Ishikawa (cell line): Measurements from ENCODE around the gene ARNT2.

ENCODE experiments used
- CREB1 ChIP-seq: IDR thresholded peaks from 2 replicates; pipeline ENCODE4 v1.6.1; 2012; ENCODE audit warnings: low read depth
- EGR1 ChIP-seq: IDR thresholded peaks from 2 replicates; pipeline ENCODE4 v1.6.1; 2012
- EP300 ChIP-seq: IDR thresholded peaks from 2 replicates; pipeline ENCODE4 v1.6.1; 2012; ENCODE audit warnings: borderline replicate concordance
- FOXM1 ChIP-seq: IDR thresholded peaks from 2 replicates; pipeline ENCODE4 v1.6.1; 2012; ENCODE audit warnings: low read depth, borderline replicate concordance
- RAD21 ChIP-seq: IDR thresholded peaks from 2 replicates; pipeline ENCODE4 v1.6.1; 2012; ENCODE audit warnings: low read depth
- REST ChIP-seq: IDR thresholded peaks from 2 replicates; pipeline ENCODE4 v1.6.1; 2012; ENCODE audit warnings: low read depth, mild to moderate bottlenecking
- TAF1 ChIP-seq: IDR thresholded peaks from 2 replicates; pipeline ENCODE4 v1.6.1; 2012; ENCODE audit warnings: low read depth, mild to moderate bottlenecking
- YY1 ChIP-seq: IDR thresholded peaks from 2 replicates; pipeline ENCODE4 v1.6.1; 2012; ENCODE audit warnings: low read depth
- ZBTB7A ChIP-seq: IDR thresholded peaks from 2 replicates; pipeline ENCODE4 v1.6.1; 2012; ENCODE audit warnings: low read depth
- TF ChIP-seq, protein P1 (sequence below): IDR thresholded peaks from 2 replicates; pipeline ENCODE4 v1.6.1; 2012

- TF ChIP-seq FOXM1 (no peak), RAD21 (no peak), CREB1 (no peak), EP300 (no peak), EGR1 (no peak), REST (no peak), ZBTB7A (no peak), TAF1 (no peak), YY1 (no peak)
- TF ChIP-seq, protein P1, sequence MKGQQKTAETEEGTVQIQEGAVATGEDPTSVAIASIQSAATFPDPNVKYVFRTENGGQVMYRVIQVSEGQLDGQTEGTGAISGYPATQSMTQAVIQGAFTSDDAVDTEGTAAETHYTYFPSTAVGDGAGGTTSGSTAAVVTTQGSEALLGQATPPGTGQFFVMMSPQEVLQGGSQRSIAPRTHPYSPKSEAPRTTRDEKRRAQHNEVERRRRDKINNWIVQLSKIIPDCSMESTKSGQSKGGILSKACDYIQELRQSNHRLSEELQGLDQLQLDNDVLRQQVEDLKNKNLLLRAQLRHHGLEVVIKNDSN = no peak
Observed at GRCh38 chr15:80491163-80491847, 87.1 kb downstream of the ARNT2 start.
